ENCODE results near the gene KCTD10. TPM values are rescaled to one million over a fixed set of nuclear protein-coding genes. Genes with fewer than 3 reads are reported as not detected.

The KCTD10 gene
- total RNA-seq, 1 donor from 2014 or later = 86.2 TPM

DNA sequence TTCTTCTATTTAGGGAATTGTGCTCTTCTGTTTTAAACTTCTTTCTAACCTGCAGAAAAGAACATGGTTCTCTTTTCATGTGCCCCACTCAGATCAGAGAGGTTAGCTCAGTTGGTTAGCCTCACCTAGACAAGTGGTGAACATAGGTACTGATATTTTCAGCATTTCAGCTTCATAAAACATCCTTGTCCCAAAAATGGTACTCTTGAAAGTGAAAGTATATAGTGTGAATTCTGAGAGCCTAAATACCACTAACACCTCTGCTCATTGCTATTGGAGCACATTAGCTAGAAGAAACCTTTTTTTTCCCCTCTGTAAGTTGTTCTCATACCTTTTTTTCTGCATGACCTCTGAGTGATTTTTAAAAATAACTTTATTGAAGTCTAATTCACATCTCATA, 17.9 kb upstream of the KCTD10 start:
- no peak for DNase-seq (ENCODE audit: extremely low read depth, low read depth, low spot score)

DNA sequence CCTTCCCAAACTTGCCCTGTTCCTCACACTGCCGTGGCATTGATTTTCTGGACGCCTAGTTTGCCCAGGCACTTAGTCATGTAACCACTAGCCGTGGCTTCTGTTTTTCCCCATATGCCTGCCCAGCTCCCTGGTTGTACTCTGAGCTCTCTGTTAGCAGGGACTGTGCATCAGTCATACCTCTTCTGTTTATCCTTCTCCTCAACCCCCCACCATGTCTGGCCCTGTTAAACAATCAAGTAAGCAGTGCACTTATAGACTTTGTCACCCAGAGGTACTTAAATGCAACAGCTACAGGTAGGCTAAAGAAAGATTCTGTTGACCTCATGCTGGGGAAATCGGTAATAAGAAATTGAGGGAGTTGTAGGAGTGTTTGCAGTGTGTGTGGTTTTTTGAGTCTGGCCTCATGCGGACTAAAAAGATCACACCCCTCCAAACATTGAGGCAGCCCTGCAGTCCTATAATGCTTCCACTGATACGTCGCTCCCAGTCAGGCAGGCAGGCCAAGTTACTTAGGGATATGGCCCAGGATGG, 17.3 kb upstream of the KCTD10 start:
- no peak for DNase-seq (ENCODE audit: extremely low read depth, low read depth, low spot score)

DNA sequence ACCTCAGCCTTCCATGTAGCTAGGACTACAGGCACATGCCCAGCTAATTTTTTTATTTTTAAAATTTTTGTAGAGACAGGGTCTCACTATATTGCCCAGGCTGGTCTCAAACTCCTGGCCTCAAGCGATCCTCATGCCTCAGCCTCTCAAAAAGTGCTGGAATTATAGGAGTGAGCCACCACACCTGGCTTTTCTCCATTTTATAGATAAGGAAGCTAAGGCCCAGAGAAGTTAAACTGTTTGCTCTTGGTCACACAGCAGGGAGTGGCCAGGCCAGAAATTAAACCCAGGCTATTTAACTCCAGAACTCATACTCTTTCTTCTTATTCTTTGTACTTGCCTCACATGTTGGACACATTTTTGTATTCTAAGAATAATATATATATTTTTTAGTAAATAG, 16.8 kb upstream of the KCTD10 start:
- no peak for DNase-seq (ENCODE audit: extremely low read depth, low read depth, low spot score)

DNA sequence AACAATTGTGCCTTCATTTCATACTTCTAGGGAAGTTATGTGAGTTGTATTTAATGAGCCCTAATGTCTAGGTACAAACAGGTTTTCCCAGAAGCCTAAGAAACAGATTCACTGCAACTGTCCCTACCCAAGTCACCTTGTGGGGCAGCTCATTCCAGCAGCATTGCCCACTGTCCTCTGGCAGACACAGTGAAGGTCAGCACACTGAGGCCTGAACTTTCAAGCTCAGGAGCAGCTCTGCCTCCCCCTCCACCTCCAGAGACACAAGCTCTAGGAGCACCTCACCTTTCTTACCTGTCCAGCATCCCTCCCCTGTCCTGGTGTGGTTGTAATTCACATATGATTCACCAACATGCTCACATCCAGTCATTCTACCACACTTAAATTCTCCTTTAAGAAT, 16.0 kb upstream of the KCTD10 start:
- no peak for DNase-seq (ENCODE audit: extremely low read depth, low read depth, low spot score)

DNA sequence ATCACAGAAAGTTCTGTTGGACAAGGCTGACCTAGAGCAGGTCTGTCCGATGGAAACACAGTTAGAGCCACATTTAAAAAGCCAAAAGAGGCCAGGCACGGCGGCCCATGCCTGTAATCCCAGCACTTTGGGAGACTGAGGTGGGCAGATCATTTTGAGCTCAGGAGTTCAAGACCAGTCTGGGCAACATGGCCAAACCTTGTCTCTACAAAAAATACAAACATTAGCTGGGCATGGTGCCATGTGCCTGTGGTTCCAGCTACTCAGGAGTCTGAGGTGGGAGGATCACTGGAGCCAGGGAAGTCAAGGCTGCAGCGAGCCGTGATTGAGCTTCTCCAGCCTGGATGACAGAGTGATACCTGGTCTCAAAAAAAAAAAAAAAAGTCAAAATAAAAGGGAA, 15.3 kb upstream of the KCTD10 start:
- DNase-seq (ENCODE audit: extremely low read depth, low read depth, low spot score) = no peak

DNA sequence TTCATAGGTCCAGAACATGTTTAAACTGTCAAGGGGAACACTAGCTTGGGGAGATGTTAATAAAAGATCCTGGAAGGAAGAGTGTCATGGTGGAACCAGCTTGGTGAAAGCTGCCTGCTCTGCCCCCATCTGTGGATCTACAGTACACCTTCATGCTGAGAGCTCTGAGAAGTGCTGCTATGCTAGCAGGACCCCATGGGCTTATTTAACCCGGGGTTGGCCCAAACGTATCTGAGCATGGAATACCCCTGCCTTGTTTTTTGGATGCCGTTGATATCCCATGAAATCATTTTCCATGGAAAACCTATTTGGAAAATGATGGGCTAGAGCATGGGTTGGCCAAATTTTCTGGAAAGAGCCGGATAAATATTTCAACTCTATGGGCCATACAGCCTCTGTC, 14.6 kb upstream of the KCTD10 start:
- no peak for DNase-seq (ENCODE audit: extremely low read depth, low read depth, low spot score)

DNA sequence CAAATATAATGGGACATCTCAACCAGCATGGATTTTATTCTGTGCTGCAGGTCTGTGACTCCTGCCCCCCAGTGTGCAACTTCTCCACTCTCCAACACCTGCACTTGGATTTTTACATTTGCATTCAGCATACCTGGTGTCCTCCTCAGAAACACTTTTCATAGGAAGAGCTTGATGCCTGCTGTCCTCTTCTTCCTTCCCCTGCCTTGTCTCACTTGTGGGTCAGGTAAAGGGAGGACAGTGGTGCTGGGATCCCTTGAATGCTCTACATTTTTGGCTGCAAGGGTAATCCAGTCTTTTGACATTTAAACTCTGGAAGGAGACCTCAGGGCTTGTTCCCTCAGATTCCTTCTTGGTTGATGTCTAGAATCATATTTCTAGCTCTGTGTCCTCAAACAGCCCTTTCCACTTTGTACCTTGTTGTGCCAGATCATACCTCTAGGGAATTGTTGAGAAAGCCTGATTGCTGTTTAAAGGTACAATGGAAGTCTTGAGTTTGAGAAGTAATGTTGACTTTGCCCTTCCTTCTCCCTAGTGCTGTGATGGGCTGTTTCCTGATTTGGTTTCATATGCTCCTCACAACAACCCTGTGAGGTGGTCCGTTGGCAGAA, 13.0 kb upstream of the KCTD10 start:
- no peak for DNase-seq (ENCODE audit: extremely low read depth, low read depth, low spot score)

DNA sequence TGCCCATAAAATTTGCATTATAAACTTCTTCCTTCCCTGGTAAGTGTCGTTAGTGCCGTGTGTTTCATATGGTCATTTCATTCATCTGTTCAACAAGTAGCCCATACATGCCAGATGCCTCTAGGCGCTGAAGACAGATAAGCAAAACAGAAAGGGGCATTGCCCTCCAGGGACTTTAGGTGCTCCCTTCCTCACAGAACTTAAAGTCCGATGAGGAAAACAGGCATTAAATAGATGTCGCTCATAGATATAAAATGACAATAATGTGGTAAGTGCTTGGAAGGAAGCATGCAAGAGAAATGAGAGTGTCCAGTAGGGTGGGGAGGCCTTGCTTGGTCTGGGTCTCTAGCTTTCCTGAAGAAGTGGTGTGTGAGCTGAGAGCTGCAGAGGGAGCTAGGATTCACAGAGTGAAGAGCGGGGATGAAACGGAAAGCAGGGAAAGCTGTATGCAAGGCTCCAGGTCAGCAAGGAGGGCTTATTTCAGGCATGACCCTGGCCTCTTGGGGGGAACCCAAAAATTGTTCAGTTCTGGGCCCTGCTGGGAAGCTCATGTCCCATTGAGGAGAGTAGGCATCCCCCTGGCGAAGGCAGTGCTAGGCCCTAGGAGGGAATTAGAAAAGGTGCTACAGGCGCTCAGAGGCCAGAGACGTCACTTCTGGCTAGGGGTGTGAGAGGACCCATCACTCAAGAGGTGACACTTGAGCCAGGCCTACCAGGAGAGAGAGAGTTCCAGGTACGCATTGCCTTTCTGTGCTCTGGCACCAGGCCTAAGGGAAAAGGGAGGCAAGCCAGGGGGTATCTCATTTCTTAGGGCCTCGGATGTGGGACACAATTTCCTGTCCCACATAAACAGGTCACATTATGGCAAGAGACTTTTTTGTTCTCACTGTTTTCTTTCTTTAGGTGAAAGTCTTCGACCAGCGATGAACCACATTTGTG, 12.2 kb upstream of the KCTD10 start:
- no peak for DNase-seq (ENCODE audit: extremely low read depth, low read depth, low spot score)

DNA sequence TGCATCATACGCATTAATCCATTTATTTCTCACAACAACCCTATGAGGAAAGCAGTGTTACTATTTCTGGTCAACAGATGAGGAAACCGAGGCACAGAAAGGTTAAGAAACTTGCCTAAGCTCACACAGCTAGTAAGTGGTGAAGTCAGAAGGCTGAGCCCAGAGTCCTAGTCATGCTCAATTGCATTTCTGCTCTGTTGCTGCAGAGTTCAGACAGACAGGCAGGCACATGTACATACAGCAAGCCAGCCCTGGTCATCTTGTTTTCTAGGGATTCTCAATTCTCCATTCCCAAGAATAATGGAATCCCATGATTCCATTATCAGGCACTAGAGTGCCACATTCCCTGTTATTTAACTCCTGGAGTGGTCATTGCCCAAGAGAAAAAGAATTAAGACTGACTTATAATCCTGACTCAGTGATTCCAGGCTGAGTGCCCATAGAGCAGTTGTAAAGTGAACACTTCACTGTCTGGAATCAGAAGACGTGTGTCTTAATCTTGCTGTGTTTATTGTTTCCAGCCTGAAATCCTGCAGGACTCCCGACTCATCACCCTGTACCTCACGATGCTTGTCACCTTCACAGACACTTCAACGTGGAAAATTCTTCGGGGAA, 11.1 kb upstream of the KCTD10 start:
- no peak for DNase-seq (ENCODE audit: extremely low read depth, low read depth, low spot score)

DNA sequence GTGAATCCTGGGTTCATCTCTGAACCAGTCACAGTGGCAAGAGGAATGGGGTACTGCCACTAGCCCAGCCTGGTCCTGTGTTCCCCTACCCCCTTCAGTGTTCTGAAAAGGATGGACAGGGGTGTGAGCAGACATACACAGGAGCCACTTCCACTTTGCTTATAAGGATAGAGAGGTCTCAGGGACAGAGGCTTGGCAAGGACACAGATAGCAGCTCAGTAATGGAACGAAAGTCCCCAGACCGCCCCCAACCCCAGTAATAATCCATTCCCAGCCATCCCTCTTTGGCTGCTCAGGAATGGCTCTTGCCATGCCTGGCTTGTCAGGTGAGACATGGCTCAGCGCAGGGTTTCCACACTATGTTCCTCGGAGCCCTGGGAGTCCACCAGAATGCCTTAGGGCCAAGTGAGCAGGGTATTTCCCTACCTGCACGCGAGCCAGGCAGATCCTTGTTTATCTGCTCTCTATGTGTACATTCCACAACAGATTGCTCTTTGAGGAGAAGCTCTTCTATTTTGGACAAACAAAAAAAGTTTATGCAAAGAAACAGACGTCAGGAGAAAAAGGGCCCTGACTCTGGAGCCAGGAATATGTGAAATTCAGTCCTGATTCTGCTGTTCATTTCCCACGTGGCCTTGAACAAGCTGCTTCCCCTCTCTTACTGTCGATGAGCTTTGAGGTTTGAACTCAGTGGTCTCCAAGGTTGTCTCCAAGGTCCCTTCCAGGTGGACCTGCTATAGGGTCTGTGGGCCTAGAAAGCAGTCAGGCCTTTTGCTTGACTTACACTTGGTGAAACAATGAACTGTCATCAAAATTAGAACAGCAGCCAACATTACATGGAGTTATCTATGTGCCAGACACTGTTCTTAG, 10.3 kb upstream of the KCTD10 start:
- no peak for DNase-seq (ENCODE audit: extremely low read depth, low read depth, low spot score)

DNA sequence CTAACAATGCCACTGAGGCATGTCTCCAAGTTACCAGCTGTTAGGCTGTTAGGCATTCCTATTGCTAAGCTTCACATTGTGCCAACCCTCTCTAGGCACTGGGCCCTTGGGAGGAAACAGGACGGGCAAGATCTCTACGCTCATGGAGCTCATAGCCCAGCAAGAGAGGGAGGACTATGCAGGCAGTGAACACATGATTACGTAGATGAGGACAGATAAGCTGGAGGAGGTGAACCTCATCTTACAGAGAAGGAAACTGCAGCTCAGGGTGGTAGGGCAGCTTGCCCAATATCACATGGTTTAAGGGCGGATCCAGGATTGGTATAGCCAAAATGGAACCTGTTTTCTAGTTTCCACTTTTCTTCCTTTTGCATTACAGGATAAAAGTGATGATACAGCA, 8.1 kb upstream of the KCTD10 start:
- no peak for DNase-seq (ENCODE audit: extremely low read depth, low read depth, low spot score)

DNA sequence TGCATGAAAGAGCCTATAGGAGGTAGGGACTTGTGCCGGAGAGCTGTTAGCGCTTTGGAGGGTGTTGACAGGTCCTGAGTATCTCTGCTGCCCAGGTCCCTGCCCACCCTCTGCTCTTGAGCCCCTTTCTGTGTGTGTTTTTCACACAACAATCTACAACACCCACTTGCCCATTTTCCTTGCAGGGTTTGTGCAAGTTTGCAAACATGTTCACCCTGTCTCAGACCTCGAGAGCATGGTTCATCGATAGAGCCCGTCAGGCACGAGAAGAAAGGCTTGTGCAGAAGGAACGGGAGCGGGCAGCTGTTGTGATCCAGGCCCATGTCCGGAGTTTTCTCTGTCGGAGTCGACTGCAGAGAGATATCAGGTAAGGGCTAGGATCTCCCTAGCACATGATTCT, 6.2 kb upstream of the KCTD10 start:
- DNase-seq (ENCODE audit: extremely low read depth, low read depth, low spot score) = no peak

DNA sequence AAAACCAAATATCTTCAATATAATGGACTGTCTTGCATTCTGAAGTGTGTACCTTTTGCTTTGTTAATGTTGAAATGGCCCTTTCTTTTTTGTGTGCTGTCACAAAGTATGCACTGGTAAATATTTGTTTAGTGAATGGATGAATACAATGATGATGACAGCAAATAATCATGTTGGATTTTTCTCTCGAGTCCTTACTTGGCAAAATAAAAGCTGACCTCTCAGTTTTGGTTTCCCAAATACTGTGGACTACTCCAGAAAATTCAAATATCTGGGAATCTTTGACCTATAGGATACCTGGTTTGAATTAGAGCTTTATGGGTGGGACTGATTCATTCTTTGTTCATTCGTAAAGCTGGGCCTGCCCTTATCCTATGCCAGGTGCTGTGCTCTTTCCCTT, 5.8 kb upstream of the KCTD10 start:
- no peak for DNase-seq (ENCODE audit: extremely low read depth, low read depth, low spot score)

DNA sequence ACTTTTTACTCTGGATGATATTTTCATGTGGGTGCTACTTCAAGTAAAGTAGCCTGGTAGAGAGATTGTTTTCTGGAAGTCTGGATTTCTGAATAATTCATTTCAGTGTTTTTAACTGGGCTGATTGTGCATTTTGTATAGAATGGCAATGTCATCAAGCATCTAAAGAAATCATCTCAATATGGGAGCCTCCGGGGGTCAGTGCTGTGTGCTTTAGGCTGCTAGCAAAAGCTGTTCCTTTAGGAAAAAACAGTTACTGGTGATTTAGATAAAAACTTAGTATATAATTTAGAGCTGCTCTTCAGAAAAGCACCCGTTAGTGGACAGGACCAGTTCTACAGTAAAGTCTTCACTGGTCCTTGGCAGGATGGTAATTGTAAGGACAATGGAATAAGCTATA, 5.4 kb upstream of the KCTD10 start:
- DNase-seq (ENCODE audit: extremely low read depth, low read depth, low spot score) = no peak

DNA sequence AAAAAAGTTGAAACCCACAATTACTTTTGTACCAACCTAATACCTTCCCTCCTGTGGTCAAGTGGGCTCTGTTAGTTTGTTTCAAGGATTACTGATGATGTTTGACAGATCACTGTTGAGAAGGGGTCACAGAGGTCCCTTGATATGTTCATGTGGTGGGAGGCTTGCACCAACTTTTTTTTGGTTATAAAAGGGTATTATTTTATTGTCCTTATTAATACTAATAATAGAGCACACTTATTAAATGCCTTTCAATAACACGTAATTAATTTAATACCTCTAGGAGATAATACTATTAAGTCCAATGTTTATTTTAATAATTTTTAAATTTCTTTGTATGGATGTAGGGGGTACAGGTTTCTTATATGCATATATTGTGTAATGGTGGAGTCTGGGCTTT, 4.8 kb upstream of the KCTD10 start:
- no peak for DNase-seq (ENCODE audit: extremely low read depth, low read depth, low spot score)

DNA sequence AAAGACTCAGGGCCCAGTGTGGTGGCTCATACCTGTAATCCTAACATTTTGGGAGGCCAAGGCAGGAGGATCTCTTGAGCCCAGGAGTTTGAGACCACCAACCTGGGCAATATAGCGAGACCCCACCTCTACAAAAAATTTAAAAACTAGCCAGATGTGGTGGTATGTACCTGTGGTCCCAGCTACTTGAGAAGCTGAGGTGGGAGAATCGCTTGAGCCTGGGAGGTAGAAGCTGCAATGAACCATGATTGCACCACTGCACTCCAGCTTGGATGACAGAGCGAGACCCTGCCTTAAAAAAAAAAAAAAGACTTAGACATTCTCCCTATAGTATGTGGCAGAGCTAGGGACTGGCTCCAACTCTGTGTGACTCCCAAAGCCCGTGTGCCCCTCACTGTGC, 3.3 kb upstream of the KCTD10 start:
- DNase-seq (ENCODE audit: extremely low read depth, low read depth, low spot score) = no peak

DNA sequence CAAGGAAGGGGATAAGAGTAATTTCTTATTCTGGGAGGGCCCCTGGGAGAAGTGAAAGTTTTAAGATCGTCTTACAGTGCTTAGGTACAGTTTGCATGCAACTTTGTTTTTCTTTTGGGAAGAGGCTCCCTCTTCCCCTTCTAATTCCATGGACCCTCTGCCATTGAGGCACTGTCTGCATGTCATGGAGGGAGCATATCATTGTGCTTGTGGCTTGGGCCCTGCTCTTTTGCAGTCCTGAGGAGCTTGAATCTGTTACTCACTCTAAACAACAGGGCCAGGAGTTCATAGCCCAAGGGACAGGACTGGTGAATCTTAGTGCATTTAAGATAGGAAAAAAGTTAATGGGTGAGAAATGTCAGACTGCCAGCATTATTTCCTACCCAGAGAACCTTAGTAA, 2.7 kb upstream of the KCTD10 start:
- no peak for DNase-seq (ENCODE audit: extremely low read depth, low read depth, low spot score)

DNA sequence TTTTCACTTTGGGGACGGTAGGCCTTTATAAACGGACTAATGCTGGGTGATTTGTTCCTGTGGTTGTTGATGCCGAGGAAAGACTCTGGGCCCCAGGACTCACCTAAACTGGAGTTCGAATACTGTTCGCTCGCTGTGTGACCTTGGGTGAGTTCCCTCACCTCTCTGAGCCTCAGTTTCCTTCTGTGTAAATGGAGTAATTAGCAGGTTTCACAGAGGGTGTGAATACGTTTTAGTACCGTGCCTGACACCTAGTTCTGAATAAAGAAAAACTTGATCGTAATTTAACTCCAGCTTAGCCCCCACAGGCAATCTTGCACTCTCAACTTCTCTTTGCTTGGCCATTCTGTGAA, 839 bp upstream of the KCTD10 start:
- no peak for DNase-seq (ENCODE audit: extremely low read depth, low read depth, low spot score)

DNA sequence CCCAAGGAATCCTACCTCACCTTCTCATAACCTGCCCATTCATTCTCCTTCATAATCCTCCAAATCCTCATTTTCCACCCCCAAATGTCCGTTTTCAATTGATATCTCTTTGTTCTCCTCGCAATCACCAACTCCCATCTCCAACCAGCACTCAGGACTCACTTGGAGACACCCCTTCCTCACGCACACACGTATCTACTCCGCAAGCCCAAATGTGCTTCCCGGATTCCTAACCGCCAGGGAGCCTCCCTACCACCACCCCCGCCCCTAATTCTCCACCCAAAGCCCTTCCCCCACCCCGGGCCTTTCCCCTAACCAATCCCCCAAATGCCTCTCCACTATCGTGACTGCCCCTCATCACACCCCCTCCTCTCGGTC, 304 bp downstream of the KCTD10 start:
- no peak for DNase-seq (ENCODE audit: extremely low read depth, low read depth, low spot score)

DNA sequence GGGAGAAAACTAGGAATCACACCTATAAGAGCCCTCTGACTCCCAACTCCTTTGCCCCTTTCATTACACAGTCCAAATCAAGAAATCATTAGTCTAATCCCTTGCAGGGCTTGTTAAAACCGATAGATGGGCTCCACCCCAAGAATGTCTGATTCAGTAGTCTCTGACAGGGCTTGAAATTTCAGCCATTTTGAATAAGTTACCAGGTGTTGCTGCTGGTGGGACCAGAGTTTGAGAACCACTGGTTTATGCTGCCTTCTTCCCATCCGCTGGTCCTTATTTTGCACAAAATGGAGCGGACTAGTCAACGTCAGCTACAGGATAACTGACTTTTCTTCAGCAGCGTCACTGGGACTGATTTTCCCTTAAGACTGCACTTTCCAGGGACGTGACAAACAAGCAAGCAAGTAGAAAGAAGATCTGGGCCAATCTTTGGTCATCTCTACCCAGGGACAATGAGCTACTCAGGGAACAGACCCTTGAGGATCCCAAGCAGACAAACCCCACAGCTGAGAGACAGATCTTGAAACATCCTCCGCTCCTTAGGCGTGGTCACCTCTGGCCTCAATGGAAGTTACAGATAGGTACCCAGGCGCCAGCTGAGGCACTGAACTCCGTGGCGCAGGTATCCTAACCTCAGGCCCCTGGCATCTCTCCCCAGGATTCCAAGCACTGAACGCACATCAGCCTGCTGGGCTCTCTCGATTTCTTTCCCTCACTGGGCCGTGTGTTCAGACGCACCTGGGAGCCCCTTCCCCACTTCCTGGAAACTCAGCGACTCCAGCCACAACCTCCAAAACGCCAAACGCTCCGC, 900 bp downstream of the KCTD10 start:
- DNase-seq (ENCODE audit: extremely low read depth, low read depth, low spot score) = no peak
